ENCODE data around the gene C16orf92.

DNA sequence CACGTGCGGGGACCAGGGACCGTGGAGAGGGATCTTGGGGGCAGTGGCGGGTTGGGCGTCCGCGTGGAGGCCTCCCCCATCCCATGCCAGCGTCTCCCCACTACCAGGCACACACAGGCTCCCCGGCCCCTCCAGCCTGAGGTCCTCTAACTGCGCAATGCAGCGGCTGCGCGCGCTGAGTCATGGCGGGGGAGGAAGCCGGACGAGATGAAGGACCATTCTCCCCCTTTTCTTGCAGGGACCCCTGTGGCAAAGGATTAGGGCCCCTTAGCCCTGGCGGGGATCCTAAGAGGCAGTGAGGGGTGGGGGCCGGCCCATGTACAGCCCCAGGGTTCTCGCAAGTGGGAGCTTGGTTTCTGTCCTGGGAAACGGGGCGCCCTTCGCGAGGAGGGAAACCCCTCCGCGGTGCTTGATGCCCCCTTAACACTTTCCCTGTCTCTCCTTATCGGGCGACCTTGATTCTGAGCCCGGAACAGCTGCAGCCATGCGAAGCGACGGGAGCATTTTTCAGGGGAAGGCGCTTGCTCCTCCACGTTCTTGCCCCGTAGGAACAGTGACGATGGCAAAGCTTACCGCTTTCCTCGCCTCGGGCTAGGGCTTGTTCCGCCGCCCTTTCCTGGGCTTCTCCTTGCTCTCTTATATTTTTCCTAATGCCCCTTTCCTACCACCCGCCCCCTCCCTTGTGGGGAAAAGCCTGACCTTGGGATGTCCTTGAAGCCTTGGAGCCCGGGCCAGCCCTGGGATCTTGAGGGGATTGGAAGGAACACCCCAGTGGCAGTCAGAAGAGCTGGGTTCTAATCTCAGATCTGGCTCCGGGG is 43.2 kb downstream of the C16orf92 start:
- TF ChIP-seq, protein P1, sequence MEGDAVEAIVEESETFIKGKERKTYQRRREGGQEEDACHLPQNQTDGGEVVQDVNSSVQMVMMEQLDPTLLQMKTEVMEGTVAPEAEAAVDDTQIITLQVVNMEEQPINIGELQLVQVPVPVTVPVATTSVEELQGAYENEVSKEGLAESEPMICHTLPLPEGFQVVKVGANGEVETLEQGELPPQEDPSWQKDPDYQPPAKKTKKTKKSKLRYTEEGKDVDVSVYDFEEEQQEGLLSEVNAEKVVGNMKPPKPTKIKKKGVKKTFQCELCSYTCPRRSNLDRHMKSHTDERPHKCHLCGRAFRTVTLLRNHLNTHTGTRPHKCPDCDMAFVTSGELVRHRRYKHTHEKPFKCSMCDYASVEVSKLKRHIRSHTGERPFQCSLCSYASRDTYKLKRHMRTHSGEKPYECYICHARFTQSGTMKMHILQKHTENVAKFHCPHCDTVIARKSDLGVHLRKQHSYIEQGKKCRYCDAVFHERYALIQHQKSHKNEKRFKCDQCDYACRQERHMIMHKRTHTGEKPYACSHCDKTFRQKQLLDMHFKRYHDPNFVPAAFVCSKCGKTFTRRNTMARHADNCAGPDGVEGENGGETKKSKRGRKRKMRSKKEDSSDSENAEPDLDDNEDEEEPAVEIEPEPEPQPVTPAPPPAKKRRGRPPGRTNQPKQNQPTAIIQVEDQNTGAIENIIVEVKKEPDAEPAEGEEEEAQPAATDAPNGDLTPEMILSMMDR (conservative IDR thresholded peaks at IDR 0.05 in 1 of 2, IDR thresholded peaks at IDR 0.05 in 1 of 2; ENCODE audit: extremely low read depth in 1 of 2, insufficient read depth in 1 of 2, low read depth in 1 of 2, low read length in 2 of 2): no peak
- no peak for TF ChIP-seq EZH2 (IDR thresholded peaks at IDR 0.05; ENCODE audit: borderline replicate concordance, low read length)
